Measurements from ENCODE around the gene CHMP1A.

DNA sequence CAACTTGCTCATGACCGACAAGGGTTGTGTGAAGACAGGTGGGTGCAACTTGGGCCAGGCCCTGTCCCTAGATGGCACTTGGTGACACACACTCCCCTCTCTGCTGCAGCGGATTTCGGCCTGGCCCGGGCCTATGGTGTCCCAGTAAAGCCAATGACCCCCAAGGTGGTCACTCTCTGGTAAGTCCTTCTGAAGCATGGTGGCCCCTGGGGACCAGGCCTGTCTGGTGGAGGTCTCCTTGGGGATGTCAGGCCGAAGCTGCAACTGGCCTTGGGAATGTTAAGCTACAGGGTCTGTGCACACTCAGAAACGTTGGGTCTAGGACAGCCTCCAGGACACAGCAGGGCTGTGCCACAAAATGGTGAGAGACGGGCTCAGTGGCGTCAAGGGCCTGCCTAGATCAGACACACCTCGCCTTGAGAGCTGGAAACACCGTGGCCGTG, 35.8 kb upstream of the CHMP1A start:
- TF ChIP-seq CTCF (IDR thresholded peaks at IDR 0.05), result no peak
- no peak for TF ChIP-seq EHMT2 (IDR thresholded peaks at IDR 0.05; ENCODE audit: low read depth)
- no peak for TF ChIP-seq POLR2A (IDR thresholded peaks at IDR 0.05; ENCODE audit: low read length)
- TF ChIP-seq RAD21 (conservative IDR thresholded peaks at IDR 0.05 in 1 of 2, IDR thresholded peaks at IDR 0.05 in 1 of 2), result no peak
- no peak for TF ChIP-seq ZNF302 (CRISPR knock-in tag; IDR thresholded peaks at IDR 0.05)
- no peak for TF ChIP-seq ZC3H11A (IDR thresholded peaks at IDR 0.05)
- TF ChIP-seq KDM5A (IDR thresholded peaks at IDR 0.05), result no peak
- no peak for TF ChIP-seq E2F6 (IDR thresholded peaks at IDR 0.05; ENCODE audit: borderline replicate concordance, low read depth)
- TF ChIP-seq CHD4 (IDR thresholded peaks at IDR 0.05; ENCODE audit: borderline replicate concordance), result no peak
- TF ChIP-seq MAFK (IDR thresholded peaks at IDR 0.05; ENCODE audit: partially characterized antibody), result no peak

All from A549 (cell line).